ENCODE results near the gene LNP1. TPM values are rescaled to one million over a fixed set of nuclear protein-coding genes. Genes with fewer than 3 reads are reported as not detected.

LNP1 gene
- total RNA-seq, 1 donor from 2014 or later: 1.6 TPM

- no peak for TF ChIP-seq CTCF (conservative IDR thresholded peaks at IDR 0.05; ENCODE audit: low read depth, low read length)
- no peak overlapping the region for H3K4me3 ChIP-seq (ENCODE audit: low read depth, low read length)
- no peak for DNase-seq (ENCODE audit: low read depth)
These were observed 55.4 kb downstream of the LNP1 start for GRCh38 chr3:100456745-100457144.

- no peak for TF ChIP-seq CTCF (conservative IDR thresholded peaks at IDR 0.05; ENCODE audit: low read depth, low read length)
- DNase-seq (ENCODE audit: low read depth): no peak
These were observed 56.5 kb downstream of the LNP1 start for GRCh38 chr3:100457811-100458210.

GRCh38 chr3:100458814-100459213, 57.5 kb downstream of the LNP1 start:
- no peak overlapping the region for H3K4me3 ChIP-seq (ENCODE audit: low read depth, low read length)
- DNase-seq (ENCODE audit: low read depth): no peak
- TF ChIP-seq CTCF (conservative IDR thresholded peaks at IDR 0.05; ENCODE audit: low read depth, low read length): no peak

More at GRCh38 chr3:100457811-100458210, 56.5 kb downstream of the LNP1 start:
- H3K4me3 ChIP-seq (ENCODE audit: low read depth, low read length): no peak overlapping the region

GRCh38 chr3:100463002-100463401, 61.7 kb downstream of the LNP1 start:
- no peak overlapping the region for H3K4me3 ChIP-seq (ENCODE audit: low read depth, low read length)
- DNase-seq (ENCODE audit: low read depth): no peak
- peak; percentile 79 for TF ChIP-seq CTCF (conservative IDR thresholded peaks at IDR 0.05; ENCODE audit: low read depth, low read length)

- DNase-seq (ENCODE audit: low read depth): no peak
- no peak for TF ChIP-seq CTCF (conservative IDR thresholded peaks at IDR 0.05; ENCODE audit: low read depth, low read length)
These were observed 62.4 kb downstream of the LNP1 start for GRCh38 chr3:100463646-100464155.

GRCh38 chr3:100465892-100466777, 64.8 kb downstream of the LNP1 start:
- DNase-seq (ENCODE audit: low read depth): no peak
- no peak overlapping the region for H3K4me3 ChIP-seq (ENCODE audit: low read depth, low read length)
- no peak for TF ChIP-seq CTCF (conservative IDR thresholded peaks at IDR 0.05; ENCODE audit: low read depth, low read length)

More at GRCh38 chr3:100463646-100464155, 62.4 kb downstream of the LNP1 start:
- H3K4me3 ChIP-seq (ENCODE audit: low read depth, low read length): no peak overlapping the region
